Omental fat pad (tissue), 4 donors: ENCODE measurements around the gene PLA2G2E. TPM values are rescaled to one million over a fixed set of nuclear protein-coding genes. Genes with fewer than 3 reads are reported as not detected.
"Not testable (repeated sequence)": the region's sequence is repeated elsewhere in the genome, so short reads cannot be mapped to it uniquely, and the experiment has no call there.

ENCODE experiments used
- ATAC-seq: fragments of 150-250 bp; one replicate; pipeline ENCODE4 v1.9.1; 2016; ENCODE audit warnings: mild to moderate bottlenecking, moderate library complexity; ENCODE audit not compliant: low FRiP score
- DNase-seq: peaks from one replicate; pipeline ENCODE4 v3.0.0-alpha.2; 2019; ENCODE audit warnings: low spot score
- total RNA-seq, 4 donors: library from RNA; depleted of rRNA; stranded (reverse); fragments of >200 nt; gene quantifications; one replicate each; pipeline ENCODE4 v1.1.0, GENCODE V29; 2016
- TF ChIP-seq, protein P1 (sequence below), 3 donors: fragments of 450-650 bp; IDR thresholded peaks; one replicate each; pipeline ENCODE4 v1.5.1; 2016 to 2017; ENCODE audit warnings: antibody characterized with exemption in 3 of 3, mild to moderate bottlenecking in 3 of 3, moderate library complexity in 2 of 3

PLA2G2E gene
- total RNA-seq, 4 donors from 2014 or later: not detected

DNA sequence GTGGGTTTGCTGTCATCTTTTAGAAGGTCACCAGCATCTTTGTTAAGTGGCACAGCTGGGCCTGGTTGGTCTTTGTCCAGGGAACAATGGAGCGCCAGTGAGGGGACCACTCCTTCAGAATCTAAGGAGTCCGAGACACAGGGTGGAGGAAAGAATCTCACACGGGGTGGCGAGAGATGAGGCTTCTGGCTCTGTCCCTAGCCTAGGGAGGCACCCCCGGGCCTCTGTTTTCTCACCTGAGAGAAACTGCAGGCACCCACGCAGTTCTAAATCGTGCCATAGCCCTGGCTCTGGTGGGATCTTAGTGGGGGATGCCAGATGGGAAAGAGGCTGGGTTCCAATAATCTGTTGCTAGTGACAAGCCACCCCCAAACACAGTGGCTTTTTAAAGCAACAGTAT, 10.9 kb upstream of the PLA2G2E start:
- TF ChIP-seq, protein P1, sequence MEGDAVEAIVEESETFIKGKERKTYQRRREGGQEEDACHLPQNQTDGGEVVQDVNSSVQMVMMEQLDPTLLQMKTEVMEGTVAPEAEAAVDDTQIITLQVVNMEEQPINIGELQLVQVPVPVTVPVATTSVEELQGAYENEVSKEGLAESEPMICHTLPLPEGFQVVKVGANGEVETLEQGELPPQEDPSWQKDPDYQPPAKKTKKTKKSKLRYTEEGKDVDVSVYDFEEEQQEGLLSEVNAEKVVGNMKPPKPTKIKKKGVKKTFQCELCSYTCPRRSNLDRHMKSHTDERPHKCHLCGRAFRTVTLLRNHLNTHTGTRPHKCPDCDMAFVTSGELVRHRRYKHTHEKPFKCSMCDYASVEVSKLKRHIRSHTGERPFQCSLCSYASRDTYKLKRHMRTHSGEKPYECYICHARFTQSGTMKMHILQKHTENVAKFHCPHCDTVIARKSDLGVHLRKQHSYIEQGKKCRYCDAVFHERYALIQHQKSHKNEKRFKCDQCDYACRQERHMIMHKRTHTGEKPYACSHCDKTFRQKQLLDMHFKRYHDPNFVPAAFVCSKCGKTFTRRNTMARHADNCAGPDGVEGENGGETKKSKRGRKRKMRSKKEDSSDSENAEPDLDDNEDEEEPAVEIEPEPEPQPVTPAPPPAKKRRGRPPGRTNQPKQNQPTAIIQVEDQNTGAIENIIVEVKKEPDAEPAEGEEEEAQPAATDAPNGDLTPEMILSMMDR (IDR thresholded peaks at IDR 0.05): no peak
- DNase-seq: no peak
- ATAC-seq: no peak

DNA sequence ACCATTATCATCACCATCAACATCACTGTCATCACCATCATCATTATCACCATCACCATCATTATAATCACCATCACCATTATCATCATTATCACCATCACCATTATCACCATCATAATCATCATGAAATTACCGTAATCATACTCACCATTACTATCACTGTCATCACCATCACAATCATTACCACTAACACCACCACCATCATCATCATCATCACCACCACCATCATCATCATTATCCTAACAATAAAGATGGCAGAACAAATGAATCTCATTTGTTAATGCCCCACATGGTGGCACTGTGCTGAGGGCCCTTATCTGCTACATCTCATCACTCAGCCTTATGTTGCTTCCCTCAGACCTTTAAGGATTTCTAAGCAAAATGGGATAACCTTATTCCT, 9.4 kb upstream of the PLA2G2E start:
- TF ChIP-seq, protein P1 (IDR thresholded peaks at IDR 0.05): no peak
- ATAC-seq (no peak), DNase-seq (no peak)

DNA sequence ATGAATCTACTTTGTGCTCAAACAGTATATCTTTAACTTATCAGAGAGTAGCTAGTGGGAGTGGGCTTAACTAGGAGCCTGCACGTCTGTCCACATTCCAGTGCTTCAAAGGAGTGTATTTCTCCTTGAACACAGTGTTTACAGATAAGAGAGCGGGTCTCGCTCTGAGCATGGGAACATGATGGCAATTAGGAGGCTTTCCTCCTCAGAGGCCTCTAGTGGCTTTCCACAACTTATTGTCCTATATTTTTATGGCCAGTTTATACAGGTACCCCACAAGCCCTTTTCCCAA, 3.7 kb upstream of the PLA2G2E start:
- DNase-seq, ATAC-seq: not testable (repeated sequence)

DNA sequence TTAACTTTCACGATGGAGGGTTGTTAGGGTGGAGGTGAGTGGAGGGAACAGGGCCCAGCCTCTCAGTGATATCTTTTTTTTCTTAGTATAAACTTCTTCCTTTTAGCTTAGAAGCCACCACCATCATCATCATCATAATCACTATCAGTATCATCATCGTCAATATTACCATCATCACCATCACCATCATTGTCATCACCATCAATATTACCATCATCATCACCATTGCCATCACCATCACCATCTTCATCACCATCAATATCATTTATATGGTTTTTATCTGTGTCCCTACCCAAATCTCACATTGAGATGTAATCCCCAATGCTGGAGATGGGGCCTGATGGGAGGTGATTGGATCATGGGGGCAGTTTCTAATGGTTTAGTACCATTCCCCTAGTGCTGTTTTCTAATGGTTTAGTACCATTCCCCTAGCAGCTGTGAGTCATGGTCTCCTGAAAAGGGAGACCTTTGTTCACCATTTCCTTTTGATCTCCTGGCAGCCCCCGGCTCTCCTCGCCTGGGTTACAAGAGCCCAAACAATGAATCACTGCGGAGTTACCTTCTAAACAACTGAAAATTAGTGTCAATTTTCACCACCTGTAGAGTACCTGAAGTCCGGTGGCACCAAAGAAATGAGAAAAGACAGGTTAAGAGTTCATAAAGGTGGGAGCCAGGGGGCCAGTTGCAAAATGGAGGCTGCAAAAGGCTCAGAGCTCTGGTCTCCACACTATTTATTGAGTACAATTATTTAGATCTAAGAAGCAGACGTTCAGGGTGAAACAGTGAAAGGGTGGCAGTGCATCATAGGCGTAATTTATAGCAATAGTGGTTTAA, 3.1 kb upstream of the PLA2G2E start:
- ATAC-seq (no peak), DNase-seq (no peak)
- TF ChIP-seq, protein P1 (IDR thresholded peaks at IDR 0.05): no peak

DNA sequence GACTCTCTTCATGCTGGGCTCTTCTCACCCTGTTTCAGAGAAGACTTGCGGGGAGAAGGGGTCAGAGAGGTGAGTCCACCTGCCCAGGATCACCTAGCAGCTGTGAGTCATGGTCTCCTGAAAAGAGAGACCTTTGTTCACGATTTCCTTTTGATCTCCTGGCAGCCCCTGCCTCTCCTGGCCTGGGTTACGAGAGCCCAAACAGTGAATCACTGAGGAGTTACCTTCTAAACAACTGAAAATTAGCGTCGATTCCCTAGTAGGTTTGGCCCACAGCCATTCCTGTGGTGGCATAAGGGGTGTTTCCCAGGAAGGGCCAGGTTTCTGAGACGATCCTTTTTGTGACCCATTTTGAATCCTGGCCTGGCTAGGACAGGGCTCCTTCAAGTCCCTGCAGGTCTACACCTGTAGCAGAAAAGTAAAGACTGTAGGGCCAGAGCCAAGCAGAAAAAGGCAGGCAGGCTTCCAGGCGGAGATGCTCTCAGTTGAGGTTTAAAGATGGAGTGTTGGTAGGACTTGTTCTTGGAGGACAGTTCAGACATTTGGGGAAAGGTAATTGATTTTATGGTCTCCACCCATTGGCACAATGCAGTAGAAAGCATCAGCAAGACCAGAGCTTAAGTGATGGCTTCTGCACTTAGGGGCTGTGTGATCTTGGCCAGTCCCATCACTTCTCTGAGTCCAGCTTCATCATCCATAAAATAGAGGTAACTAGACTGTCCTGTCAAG, 2.1 kb upstream of the PLA2G2E start:
- DNase-seq (no peak), ATAC-seq (no peak)
- TF ChIP-seq, protein P1 (IDR thresholded peaks at IDR 0.05): no peak

DNA sequence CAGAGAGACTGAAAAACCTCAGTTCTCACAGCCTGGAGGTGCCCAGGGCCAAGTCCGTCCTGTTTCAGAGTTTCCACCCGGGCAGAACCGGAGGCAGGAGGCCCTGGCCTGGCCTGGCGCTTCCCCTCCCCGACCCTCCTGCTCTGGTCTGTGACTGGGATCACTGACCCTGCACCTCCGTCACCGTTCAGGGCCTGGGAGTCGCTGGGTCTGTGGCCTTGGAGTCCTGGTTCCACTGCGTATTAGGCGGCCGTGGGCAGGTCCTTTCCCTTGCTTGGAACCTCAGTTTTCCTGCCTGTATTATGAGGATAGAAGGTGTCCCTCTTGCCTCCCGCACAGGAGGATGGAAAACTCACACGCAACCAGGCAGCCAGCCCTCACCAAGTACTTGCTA, 533 bp upstream of the PLA2G2E start:
- ATAC-seq: no peak
- TF ChIP-seq, protein P1 (IDR thresholded peaks at IDR 0.05): no peak

DNA sequence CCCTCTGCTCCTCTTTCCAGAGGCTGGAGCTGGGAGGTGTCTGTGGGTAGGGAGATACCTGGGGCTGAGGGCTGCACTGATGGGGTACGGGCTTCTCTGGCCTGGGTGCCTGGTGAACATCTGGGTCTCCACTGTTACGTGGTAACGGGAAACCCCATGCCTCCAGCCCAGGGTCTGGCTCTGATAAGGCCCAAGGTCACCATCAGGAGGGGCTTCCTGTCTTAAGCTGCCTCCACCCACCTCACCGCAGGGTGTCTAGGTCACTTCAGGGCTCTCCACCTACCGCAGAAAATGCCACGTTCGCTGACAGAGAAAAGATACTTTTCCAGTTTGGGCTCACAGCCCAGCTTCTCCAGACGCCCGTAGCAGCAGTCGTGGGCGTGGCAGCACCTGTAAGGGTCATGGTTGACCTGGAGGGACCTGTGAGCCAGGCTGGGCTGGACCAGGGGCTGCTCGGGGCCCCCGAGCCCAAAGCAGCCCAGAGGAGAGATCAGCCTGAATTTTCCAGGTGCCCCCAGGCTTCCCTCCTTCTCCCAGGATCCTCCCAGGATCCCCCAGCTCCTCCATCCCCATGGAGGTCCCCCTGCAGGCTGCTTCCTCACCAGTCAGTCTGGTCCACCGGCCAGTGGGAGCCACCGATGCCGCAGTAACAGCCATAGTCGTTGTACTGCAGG, 1.3 kb downstream of the PLA2G2E start:
- TF ChIP-seq, protein P1 (IDR thresholded peaks at IDR 0.05): no peak
- DNase-seq (no peak), ATAC-seq (no peak)

More for the DNA sequence above, 533 bp upstream of the PLA2G2E start:
- no peak for DNase-seq
